GM12878 (cell line): ENCODE results near the gene SMARCB1. TPM values are rescaled to one million over a fixed set of nuclear protein-coding genes. Genes with fewer than 3 reads are reported as not detected.

Experiments
- ATAC-seq: fragments of 200-7000 bp; cut with Tn5 transposase; 3 replicates; pipeline ENCODE4 v1.9.1; 2020; ENCODE audit warnings: mild to moderate bottlenecking, moderate library complexity
- BruUV-seq: library from RNA; stranded (reverse); fragments of 400-500 nt; replicated peaks from 2 replicates; lab custom pipeline; 2021; lab: Mats Ljungman, UMichigan
- CTCF ChIA-PET: fragments of 300-600 bp; sonication (Branson Sonifier 250); formaldehyde crosslinking; extraction: SDS; loops from one replicate; lab custom pipeline; 2021; ENCODE audit warnings: inconsistent platforms; lab: Yijun Ruan, JAX
- POLR2A ChIA-PET: fragments of 350-600 bp; formaldehyde crosslinking; extraction: SDS; loops from one replicate; lab custom pipeline; 2021; ENCODE audit warnings: inconsistent platforms; lab: Charles Lee
- RAD21 ChIA-PET: fragments of 300-600 bp; sonication (Branson Sonifier 250); formaldehyde crosslinking; loops from one replicate; lab custom pipeline; 2023; ENCODE audit warnings: antibody characterized with exemption; ENCODE audit not compliant: unreplicated experiment; lab: Charles Lee
- SMC1A ChIA-PET: fragments of 300-600 bp; sonication (Branson Sonifier 250); formaldehyde crosslinking; loops from one replicate; lab custom pipeline; 2023; ENCODE audit not compliant: unreplicated experiment, uncharacterized antibody; lab: Charles Lee
- DNase-seq: peaks from one replicate; pipeline ENCODE4 v3.0.0-alpha.2; 2011; ENCODE audit warnings: low read depth, low spot score
- FAIRE-seq: peaks from 3 replicates; lab custom pipeline; 2011; peaks lifted over from hg19 to GRCh38; lab: Jason Lieb, UNC
- H2AFZ ChIP-seq: 2 replicates; pipeline ENCODE4 v1.6.0; 2011; ENCODE audit warnings: low read depth, low read length, control low read depth; ENCODE audit not compliant: control insufficient read depth
- H3K27ac ChIP-seq: 2 replicates; pipeline ENCODE4 v1.5.1; 2011; ENCODE audit warnings: control low read depth; ENCODE audit not compliant: control insufficient read depth, insufficient read depth
- H3K27me3 ChIP-seq, 2 experiments: replicated peaks in 1 of 2; 2 replicates each; pipeline versions ENCODE4 v1.6.0 to v1.6.1; 2011; ENCODE audit warnings: low read length in 1 of 2; ENCODE audit not compliant: control insufficient read depth in 2 of 2, insufficient read depth in 2 of 2
- H3K36me3 ChIP-seq, 2 experiments: 2 replicates each; pipeline ENCODE4 v1.5.1; 2011; ENCODE audit warnings: low read length in 1 of 2; ENCODE audit not compliant: control insufficient read depth in 2 of 2, insufficient read depth in 2 of 2
- H3K4me1 ChIP-seq: 2 replicates; pipeline ENCODE4 v1.6.1; 2011; ENCODE audit warnings: mild to moderate bottlenecking, low read length, moderate library complexity, mixed read lengths; ENCODE audit not compliant: control insufficient read depth, insufficient read depth
- H3K4me2 ChIP-seq: 2 replicates; pipeline ENCODE4 v1.6.0; 2011; ENCODE audit warnings: control low read depth; ENCODE audit not compliant: control insufficient read depth, insufficient read depth
- H3K4me3 ChIP-seq: fragments of 200-600 bp; sonication (generic); 2 replicates; pipeline ENCODE4 v1.5.1; 2016
- H3K79me2 ChIP-seq: 2 replicates; pipeline ENCODE4 v1.6.0; 2011; ENCODE audit warnings: low read length; ENCODE audit not compliant: control insufficient read depth, insufficient read depth
- H3K9ac ChIP-seq: 2 replicates; pipeline ENCODE4 v1.8.0; 2011; ENCODE audit warnings: low read length, control low read depth, mixed read lengths; ENCODE audit not compliant: control insufficient read depth, insufficient read depth
- H3K9me3 ChIP-seq: replicated peaks from 3 replicates; pipeline ENCODE4 v1.5.1; 2011; ENCODE audit warnings: mild to moderate bottlenecking, low read length; ENCODE audit not compliant: control insufficient read depth, insufficient read depth
- H4K20me1 ChIP-seq: 2 replicates; pipeline ENCODE4 v1.6.0; 2011; ENCODE audit not compliant: control insufficient read depth, insufficient read depth
- CBFB ChIP-seq: IDR thresholded peaks from 2 replicates; pipeline ENCODE4 v1.6.1; 2016; ENCODE audit warnings: antibody characterized with exemption, low read depth
- CBX3 ChIP-seq: fragments of 200-600 bp; sonication (generic); IDR thresholded peaks from 2 replicates; pipeline ENCODE4 v1.6.1; 2016; ENCODE audit warnings: low read depth, borderline replicate concordance
- CBX5 ChIP-seq: sonication (generic); IDR thresholded peaks from 2 replicates; pipeline ENCODE4 v1.6.1; 2016; ENCODE audit warnings: low read depth, moderate library complexity, mild to moderate bottlenecking, inconsistent platforms
- CREM ChIP-seq: IDR thresholded peaks from 2 replicates; pipeline ENCODE4 v1.6.1; 2014; ENCODE audit warnings: antibody characterized with exemption, low read depth
- HDAC6 ChIP-seq: fragments of 200-600 bp; sonication (generic); IDR thresholded peaks from one replicate; pipeline ENCODE4 v1.8.0; 2017; ENCODE audit warnings: antibody characterized with exemption; ENCODE audit not compliant: unreplicated experiment
- LARP7 ChIP-seq: fragments of 450-650 bp; IDR thresholded peaks from 2 replicates; pipeline ENCODE4 v1.6.1; 2017; ENCODE audit warnings: mild to moderate bottlenecking
- RAD51 ChIP-seq: fragments of 450-650 bp; IDR thresholded peaks from 2 replicates; pipeline ENCODE4 v1.6.1; 2016; ENCODE audit warnings: moderate library complexity, mild to moderate bottlenecking, inconsistent platforms
- RB1 ChIP-seq: fragments of 450-650 bp; formaldehyde crosslinking; IDR thresholded peaks from 2 replicates; pipeline ENCODE4 v1.6.1; 2017; ENCODE audit warnings: mild to moderate bottlenecking, borderline replicate concordance
- RBBP5 ChIP-seq: fragments of 200-600 bp; sonication (generic); conservative IDR thresholded peaks from 2 replicates; pipeline ENCODE4 v1.6.1; 2016
- TCF3 ChIP-seq: IDR thresholded peaks from 2 replicates; pipeline ENCODE4 v1.6.1; 2012; ENCODE audit warnings: low read depth, mild to moderate bottlenecking, low read length, borderline replicate concordance; ENCODE audit not compliant: insufficient read depth
- whole genome bisulfite sequencing: methylation state at CpG from one replicate; pipeline ENCODE4 v1.1.6; 2016; ENCODE audit warnings: low lambda C conversion rate; ENCODE audit not compliant: insufficient replicate concordance, insufficient coverage; ENCODE audit errors: missing lambda C conversion rate; 5-methylcytosine and 5-hydroxymethylcytosine counted together
- in situ Hi-C: fragments of 300-500 bp; cut with MboI; formaldehyde crosslinking; loops from 9 replicates; pipeline ENCODE4 v1.14.3; 2018; ENCODE audit warnings: mixed read lengths
- intact Hi-C: fragments of 100-400 bp; cut with micrococcal nuclease; formaldehyde crosslinking; loops from one replicate; pipeline ENCODE4 v1.14.2; 2022; ENCODE audit not compliant: unreplicated experiment
- polyA plus RNA-seq, 11 experiments: library from polyadenylated mRNA; depleted of rRNA in 4 of 11; unstranded in 6 of 11; stranded (reverse) in 5 of 11; fragments of >200 nt; fragmentation: Nextera tagmentation in 4 of 11; fragmentation: Illumina TruSeq in 1 of 11; extraction: Ambion mirVana in 4 of 11; extraction: Trizol in 1 of 11; gene quantifications; 1 replicate in 1 of 11; 2 replicates in 10 of 11; pipeline versions ENCODE4 v1.2.1 to v1.2.3, GENCODE V29; 2011 to 2016; ENCODE audit warnings: inconsistent platforms in 2 of 11, missing spikeins in 2 of 11, low read depth in 1 of 11
- total RNA-seq, 4 experiments: library from RNA; depleted of rRNA in 3 of 4; stranded (reverse); fragments of >200 nt in 3 of 4; fragmentation: Illumina TruSeq in 1 of 4; extraction: Trizol in 1 of 4; gene quantifications; 2 replicates each; pipeline versions ENCODE4 v1.2.1 to v1.2.3, GENCODE V29; 2013 to 2021
- TF ChIP-seq, protein P1 (sequence below): fragments of 450-650 bp; IDR thresholded peaks from 2 replicates; pipeline ENCODE4 v1.6.1; 2016; ENCODE audit warnings: mild to moderate bottlenecking, moderate library complexity, borderline replicate concordance
- TF ChIP-seq, protein P2 (sequence below): fragments of 450-650 bp; IDR thresholded peaks from 2 replicates; pipeline ENCODE4 v1.6.1; 2018; ENCODE audit warnings: mild to moderate bottlenecking, low read depth, moderate library complexity; ENCODE audit not compliant: partially characterized antibody

SMARCB1 gene
- total and polyA plus RNA-seq, 10 of the 15 experiments (the other 5 are each of a cell fraction or from before 2014, with no cell fraction given): 9.1 to 215 (median 183) TPM

DNA sequence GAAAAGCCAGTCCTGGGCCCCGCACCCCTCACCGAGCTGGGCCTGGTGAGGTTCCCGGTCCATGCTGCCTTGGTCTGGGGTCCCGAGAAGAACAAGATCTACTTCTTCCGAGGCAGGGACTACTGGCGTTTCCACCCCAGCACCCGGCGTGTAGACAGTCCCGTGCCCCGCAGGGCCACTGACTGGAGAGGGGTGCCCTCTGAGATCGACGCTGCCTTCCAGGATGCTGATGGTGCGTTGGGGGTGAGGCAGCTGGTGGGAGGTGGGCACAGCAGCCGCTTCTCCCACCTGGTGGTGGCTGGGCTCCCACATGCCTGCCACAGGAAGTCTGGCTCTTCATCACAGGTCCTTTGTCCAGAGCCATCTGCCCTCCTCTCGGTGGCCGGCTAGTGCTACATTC, 4.5 kb upstream of the SMARCB1 start:
- Histone ChIP-seq H3K9me3 (no peaks in the 10 kb centered on the region), H3K79me2 (peaks cover 2% of the 10 kb centered on the region; the same call in 1 of the 2 replicates), H3K4me2 (no peak overlapping the region), H2AFZ (no peak overlapping the region), H3K9ac (no peak overlapping the region), H3K27me3 (peaks cover 0 to 2% of the 10 kb centered on the region in 2 experiments; a peak in 1 of 4 replicates), H3K36me3 (no peaks in the 10 kb centered on the region), H3K4me3 (no peak overlapping the region), H4K20me1 (no peaks in the 10 kb centered on the region), H3K4me1 (peaks cover 5% of the 10 kb centered on the region), H3K27ac (no peak overlapping the region)
- ATAC-seq (no peak), DNase-seq (no peak), FAIRE-seq (no peak)
- BruUV-seq: no TSS peak
- ChIA-PET POLR2A (no interaction called here), CTCF (no interaction called here), SMC1A (no interaction called here), RAD21 (no interaction called here)
- WGBS: 62% methylated on average over 16 of the region's 16 CpGs
- in situ Hi-C loops (no loop called here), intact Hi-C loops (no loop called here)
- TF ChIP-seq, protein P1, sequence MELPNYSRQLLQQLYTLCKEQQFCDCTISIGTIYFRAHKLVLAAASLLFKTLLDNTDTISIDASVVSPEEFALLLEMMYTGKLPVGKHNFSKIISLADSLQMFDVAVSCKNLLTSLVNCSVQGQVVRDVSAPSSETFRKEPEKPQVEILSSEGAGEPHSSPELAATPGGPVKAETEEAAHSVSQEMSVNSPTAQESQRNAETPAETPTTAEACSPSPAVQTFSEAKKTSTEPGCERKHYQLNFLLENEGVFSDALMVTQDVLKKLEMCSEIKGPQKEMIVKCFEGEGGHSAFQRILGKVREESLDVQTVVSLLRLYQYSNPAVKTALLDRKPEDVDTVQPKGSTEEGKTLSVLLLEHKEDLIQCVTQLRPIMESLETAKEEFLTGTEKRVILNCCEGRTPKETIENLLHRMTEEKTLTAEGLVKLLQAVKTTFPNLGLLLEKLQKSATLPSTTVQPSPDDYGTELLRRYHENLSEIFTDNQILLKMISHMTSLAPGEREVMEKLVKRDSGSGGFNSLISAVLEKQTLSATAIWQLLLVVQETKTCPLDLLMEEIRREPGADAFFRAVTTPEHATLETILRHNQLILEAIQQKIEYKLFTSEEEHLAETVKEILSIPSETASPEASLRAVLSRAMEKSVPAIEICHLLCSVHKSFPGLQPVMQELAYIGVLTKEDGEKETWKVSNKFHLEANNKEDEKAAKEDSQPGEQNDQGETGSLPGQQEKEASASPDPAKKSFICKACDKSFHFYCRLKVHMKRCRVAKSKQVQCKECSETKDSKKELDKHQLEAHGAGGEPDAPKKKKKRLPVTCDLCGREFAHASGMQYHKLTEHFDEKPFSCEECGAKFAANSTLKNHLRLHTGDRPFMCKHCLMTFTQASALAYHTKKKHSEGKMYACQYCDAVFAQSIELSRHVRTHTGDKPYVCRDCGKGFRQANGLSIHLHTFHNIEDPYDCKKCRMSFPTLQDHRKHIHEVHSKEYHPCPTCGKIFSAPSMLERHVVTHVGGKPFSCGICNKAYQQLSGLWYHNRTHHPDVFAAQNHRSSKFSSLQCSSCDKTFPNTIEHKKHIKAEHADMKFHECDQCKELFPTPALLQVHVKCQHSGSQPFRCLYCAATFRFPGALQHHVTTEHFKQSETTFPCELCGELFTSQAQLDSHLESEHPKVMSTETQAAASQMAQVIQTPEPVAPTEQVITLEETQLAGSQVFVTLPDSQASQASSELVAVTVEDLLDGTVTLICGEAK: no peak

DNA sequence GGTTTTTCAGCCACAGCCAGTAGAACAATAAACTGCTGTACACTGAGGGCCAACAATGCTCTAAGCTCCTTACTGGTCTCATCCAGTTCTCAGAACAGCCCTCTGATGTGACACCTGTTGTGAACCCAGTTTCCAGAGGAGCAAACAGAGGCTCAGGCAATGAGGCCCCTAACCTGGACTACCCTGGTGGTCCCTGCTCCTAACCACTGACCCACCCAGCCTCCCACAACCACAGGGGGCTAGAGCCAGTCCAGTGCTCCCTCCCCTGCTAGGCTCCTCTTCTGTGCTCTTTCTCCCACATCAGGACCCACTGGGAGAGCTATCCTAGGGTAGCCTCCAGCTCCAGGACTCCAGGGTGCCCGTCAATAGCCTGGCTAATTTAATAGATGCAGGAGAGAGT, 4.1 kb upstream of the SMARCB1 start:
- Histone ChIP-seq H3K9me3 (no peaks in the 10 kb centered on the region), H3K9ac (no peak overlapping the region), H3K79me2 (peaks cover 7% of the 10 kb centered on the region), H2AFZ (no peak overlapping the region), H3K4me1 (peaks cover 5% of the 10 kb centered on the region), H3K4me2 (no peak overlapping the region), H3K27ac (no peak overlapping the region), H4K20me1 (0 out of 2 replicates have a peak, but pooled peaks cover under 1% of the 10 kb centered on the region), H3K27me3 (peaks cover 0 to 2% of the 10 kb centered on the region in 2 experiments; a peak in 1 of 4 replicates), H3K4me3 (no peak overlapping the region), H3K36me3 (no peaks in the 10 kb centered on the region)
- ChIA-PET CTCF (no interaction called here), RAD21 (no interaction called here), POLR2A (no interaction called here), SMC1A (no interaction called here)
- DNase-seq (no peak), ATAC-seq (no peak), FAIRE-seq (no peak)
- intact Hi-C loops: no loop called here
- WGBS: 31% methylated on average over 1 of the region's 1 CpG
- BruUV-seq: no TSS peak
- in situ Hi-C loops: no loop called here
- TF ChIP-seq TCF3: no peak
- no peak for TF ChIP-seq CBX3
- TF ChIP-seq CBX5: no peak
- TF ChIP-seq, protein P2, sequence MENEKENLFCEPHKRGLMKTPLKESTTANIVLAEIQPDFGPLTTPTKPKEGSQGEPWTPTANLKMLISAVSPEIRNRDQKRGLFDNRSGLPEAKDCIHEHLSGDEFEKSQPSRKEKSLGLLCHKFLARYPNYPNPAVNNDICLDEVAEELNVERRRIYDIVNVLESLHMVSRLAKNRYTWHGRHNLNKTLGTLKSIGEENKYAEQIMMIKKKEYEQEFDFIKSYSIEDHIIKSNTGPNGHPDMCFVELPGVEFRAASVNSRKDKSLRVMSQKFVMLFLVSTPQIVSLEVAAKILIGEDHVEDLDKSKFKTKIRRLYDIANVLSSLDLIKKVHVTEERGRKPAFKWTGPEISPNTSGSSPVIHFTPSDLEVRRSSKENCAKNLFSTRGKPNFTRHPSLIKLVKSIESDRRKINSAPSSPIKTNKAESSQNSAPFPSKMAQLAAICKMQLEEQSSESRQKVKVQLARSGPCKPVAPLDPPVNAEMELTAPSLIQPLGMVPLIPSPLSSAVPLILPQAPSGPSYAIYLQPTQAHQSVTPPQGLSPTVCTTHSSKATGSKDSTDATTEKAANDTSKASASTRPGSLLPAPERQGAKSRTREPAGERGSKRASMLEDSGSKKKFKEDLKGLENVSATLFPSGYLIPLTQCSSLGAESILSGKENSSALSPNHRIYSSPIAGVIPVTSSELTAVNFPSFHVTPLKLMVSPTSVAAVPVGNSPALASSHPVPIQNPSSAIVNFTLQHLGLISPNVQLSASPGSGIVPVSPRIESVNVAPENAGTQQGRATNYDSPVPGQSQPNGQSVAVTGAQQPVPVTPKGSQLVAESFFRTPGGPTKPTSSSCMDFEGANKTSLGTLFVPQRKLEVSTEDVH: no peak
- no peak for TF ChIP-seq CREM
- no peak for TF ChIP-seq CBFB
- no peak for TF ChIP-seq RAD51
- no peak for TF ChIP-seq HDAC6
- TF ChIP-seq RBBP5: no peak
- no peak for TF ChIP-seq LARP7
- TF ChIP-seq RB1: no peak
